ENCODE results near the gene CKLF. TPM values are rescaled to one million over a fixed set of nuclear protein-coding genes. Genes with fewer than 3 reads are reported as not detected.

Gene CKLF, protein sequence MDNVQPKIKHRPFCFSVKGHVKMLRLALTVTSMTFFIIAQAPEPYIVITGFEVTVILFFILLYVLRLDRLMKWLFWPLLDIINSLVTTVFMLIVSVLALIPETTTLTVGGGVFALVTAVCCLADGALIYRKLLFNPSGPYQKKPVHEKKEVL
- total RNA-seq (2021; fragmentation: NEBNext Ultra II Directional; extraction: Animal tissue kit (Norgen Biotek cat#: 25700)), result 10 to 100 TPM; 44.7 to 61.4 (median 56.8) TPM
- long read RNA-seq, transcript CKLF-203 (3 exons, 508 nt), result major isoform, 32 of 52 reads
- long read RNA-seq, transcript CKLF-201 (4 exons, 669 nt), result minor isoform, 16 of 52 reads
- long read RNA-seq, partial matches to known transcripts, result 0 of 52 reads
- long read RNA-seq, other reads (novel, unspliced or antisense), result 2 of 52 reads

DNA sequence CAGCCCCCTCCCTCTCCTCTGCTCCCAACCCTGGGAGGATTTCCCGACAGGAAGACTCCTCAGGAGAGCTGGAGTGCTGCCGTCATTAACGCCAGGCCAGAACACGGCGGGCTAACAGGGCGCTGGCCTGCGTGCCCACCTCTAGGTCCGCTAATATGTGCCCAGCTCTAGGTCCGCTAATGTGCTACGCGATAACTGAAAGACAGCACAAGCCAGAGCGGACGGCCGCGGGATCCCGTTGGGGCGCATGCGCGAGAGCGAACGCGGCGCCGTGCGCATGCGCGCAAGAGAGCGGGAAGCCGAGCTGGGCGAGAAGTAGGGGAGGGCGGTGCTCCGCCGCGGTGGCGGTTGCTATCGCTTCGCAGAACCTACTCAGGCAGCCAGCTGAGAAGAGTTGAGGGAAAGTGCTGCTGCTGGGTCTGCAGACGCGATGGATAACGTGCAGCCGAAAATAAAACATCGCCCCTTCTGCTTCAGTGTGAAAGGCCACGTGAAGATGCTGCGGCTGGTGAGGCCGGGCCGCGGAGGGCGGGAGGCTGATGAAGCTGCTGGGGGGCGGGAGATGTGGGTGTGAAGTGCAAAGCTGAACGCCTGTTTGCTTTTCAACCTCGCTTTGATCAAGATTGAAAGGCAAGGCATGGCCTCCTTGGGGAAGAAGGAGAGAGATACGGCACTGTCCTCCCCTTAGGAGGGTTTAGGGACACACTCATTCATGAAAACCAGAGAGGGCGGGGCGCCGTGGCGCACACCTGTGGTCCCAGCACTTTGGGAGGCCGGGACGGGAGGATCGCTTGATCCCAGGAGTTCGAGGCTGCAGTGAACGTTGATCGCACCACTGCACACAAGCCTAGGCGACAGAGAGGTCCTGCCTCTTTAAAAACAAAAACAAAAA is at the start of gene CKLF:
Gene CKLF (plus strand): TSS at position 291 of the 892 bp plus-strand sequence. CDS start 140 bp downstream, at position 431.
- peak; percentile 80 for DNase-seq
- Mint-ChIP-seq H3K4me1 (ENCODE audit: low read depth) (peaks cover 65% of the 10 kb centered on the region), H3K4me3 (peak within 1 kb of the TSS; percentile 96), H3K27ac (peak within 1 kb of the TSS; percentile 87), H3K27me3 (ENCODE audit: insufficient read depth) (peaks cover 4% of the 10 kb centered on the region; the same call in 1 of the 2 replicates), H3K9me3 (no peaks in the 10 kb centered on the region), H3K36me3 (ENCODE audit: low read depth) (peaks cover 26% of the 10 kb centered on the region)
- TF ChIP-seq, protein P1, sequence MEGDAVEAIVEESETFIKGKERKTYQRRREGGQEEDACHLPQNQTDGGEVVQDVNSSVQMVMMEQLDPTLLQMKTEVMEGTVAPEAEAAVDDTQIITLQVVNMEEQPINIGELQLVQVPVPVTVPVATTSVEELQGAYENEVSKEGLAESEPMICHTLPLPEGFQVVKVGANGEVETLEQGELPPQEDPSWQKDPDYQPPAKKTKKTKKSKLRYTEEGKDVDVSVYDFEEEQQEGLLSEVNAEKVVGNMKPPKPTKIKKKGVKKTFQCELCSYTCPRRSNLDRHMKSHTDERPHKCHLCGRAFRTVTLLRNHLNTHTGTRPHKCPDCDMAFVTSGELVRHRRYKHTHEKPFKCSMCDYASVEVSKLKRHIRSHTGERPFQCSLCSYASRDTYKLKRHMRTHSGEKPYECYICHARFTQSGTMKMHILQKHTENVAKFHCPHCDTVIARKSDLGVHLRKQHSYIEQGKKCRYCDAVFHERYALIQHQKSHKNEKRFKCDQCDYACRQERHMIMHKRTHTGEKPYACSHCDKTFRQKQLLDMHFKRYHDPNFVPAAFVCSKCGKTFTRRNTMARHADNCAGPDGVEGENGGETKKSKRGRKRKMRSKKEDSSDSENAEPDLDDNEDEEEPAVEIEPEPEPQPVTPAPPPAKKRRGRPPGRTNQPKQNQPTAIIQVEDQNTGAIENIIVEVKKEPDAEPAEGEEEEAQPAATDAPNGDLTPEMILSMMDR (IDR thresholded peaks at IDR 0.05), result no peak

DNA sequence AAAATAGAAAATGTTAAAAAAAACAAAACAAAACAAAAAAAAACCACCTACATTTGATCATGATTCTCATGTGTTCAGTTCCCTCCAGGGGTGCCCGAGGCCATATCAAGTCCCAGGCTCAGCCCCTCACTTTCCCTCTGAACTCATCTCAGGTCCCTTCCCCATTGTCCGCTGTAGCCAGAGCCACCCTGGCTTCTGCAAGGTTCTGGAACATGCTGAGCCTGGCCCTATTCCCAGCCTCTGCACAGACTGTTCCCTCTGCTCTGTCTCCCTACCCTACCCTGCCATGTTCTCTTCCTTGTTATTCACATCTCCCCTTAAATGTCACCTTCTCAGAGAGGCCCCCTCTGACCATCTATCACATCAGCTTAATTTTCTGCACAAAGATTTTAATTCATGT is 49.3 kb upstream of the CKLF start:
- peaks cover 8% of the 10 kb centered on the region; the same call in 1 of the 2 replicates for H3K36me3 Mint-ChIP-seq (ENCODE audit: low read depth)
- H3K4me3 Mint-ChIP-seq, result peak overlapping the region; percentile 41
- no peak for DNase-seq
- H3K27ac Mint-ChIP-seq, result peak overlapping the region; percentile 1; the same call in 1 of the 2 replicates
- H3K27me3 Mint-ChIP-seq (ENCODE audit: insufficient read depth), result peaks cover 7% of the 10 kb centered on the region
- H3K4me1 Mint-ChIP-seq (ENCODE audit: low read depth), result peaks cover 29% of the 10 kb centered on the region
- TF ChIP-seq, protein P1 (IDR thresholded peaks at IDR 0.05), result no peak
- no peaks in the 10 kb centered on the region for H3K9me3 Mint-ChIP-seq

DNA sequence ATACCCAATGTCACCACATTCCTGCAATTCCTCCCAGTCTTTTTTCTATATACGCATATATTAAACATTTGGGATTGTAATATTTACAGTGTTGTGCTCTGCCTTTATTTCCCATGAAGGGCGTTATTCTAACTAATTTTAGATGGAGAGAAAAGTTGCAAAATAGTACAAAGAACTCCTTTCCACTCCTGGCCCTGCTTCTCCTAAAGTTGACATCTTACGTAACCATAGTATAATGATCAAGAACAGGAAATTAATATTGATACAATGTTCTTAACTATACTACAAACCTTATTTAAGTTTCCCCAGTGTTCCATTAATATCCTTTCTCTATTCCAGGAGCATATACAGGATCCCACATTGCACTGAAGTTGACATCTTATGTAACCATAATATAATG is 48.8 kb upstream of the CKLF start:
- peaks cover 34% of the 10 kb centered on the region for H3K4me1 Mint-ChIP-seq (ENCODE audit: low read depth)

DNA sequence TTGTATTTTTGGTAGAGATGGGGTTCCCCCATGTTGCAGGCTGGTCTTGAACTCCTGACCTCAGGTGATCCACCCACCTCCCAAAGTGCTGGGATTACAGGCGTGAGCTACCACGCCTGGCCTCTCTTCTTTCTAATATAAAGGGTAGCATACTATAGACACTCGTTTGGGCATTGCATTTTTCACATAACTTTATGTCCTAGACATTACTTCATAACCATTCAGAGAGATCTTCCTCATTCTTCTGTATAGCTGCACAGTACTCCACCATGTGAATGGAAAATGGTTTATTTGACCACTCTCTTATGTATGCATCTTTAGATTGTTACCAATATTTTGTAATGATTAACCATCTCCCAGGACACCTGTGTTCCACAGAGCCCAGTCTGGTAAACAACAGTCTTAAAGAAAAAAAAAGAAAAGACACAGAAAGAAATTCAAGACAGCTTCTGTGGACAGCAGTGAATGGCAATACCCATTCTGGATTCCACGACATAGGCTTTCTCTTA is 44.6 kb upstream of the CKLF start:
- no peaks in the 10 kb centered on the region for H3K9me3 Mint-ChIP-seq
- no peak for DNase-seq
- no peak overlapping the region for H3K27ac Mint-ChIP-seq
- peaks cover 50% of the 10 kb centered on the region for H3K4me1 Mint-ChIP-seq (ENCODE audit: low read depth)
- no peak overlapping the region for H3K4me3 Mint-ChIP-seq
- TF ChIP-seq, protein P1 (IDR thresholded peaks at IDR 0.05), result no peak
- no peaks in the 10 kb centered on the region; the same call in none of the 2 replicates for H3K27me3 Mint-ChIP-seq (ENCODE audit: insufficient read depth)
- peaks cover 1% of the 10 kb centered on the region for H3K36me3 Mint-ChIP-seq (ENCODE audit: low read depth)

More for the DNA sequence above, 48.8 kb upstream of the CKLF start:
- H3K9me3 Mint-ChIP-seq, result no peaks in the 10 kb centered on the region
- TF ChIP-seq, protein P1 (IDR thresholded peaks at IDR 0.05), result no peak
- H3K4me3 Mint-ChIP-seq, result no peak overlapping the region; the same call in 1 of the 2 replicates
- no peak for DNase-seq
- H3K36me3 Mint-ChIP-seq (ENCODE audit: low read depth), result peaks cover 6% of the 10 kb centered on the region; the same call in 1 of the 2 replicates
- peaks cover 4% of the 10 kb centered on the region for H3K27me3 Mint-ChIP-seq (ENCODE audit: insufficient read depth)
- H3K27ac Mint-ChIP-seq, result no peak overlapping the region

DNA sequence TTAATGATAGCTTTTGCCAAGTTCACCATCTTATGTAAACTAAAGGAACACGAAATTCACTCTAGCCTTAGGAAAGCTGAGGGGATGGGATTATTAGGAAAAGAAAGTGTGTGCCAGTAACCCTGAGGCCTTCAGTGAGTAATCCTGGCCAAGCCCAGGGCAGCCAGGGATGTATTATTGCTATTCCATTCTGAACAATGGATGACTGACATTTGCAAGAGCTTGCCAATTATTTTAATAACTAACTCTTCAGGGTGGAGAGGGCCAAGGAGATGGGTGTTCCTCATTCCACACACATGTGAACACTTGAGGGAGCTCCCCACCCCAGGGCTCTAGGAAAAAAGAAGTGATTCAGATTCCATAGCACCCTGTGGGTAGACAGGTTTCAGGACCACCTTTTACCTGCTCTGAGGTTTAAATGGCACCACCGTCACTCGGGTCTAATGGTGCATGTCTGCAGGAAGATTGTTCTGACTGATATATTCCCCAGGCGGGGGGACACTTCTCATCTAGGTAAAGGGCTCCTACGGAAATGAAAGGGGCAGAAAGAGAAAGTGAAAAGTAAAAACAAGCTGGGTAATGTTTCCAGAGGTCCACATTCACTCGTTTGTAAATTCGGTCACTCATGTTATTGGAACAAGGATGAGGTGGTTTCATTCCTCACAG is 44.0 kb upstream of the CKLF start:
- Mint-ChIP-seq H3K27ac (peak overlapping the region; percentile 25; the same call in 1 of the 2 replicates), H3K36me3 (ENCODE audit: low read depth) (peaks cover 5% of the 10 kb centered on the region), H3K27me3 (ENCODE audit: insufficient read depth) (no peaks in the 10 kb centered on the region; the same call in none of the 2 replicates), H3K4me3 (no peak overlapping the region), H3K4me1 (ENCODE audit: low read depth) (peaks cover 50% of the 10 kb centered on the region), H3K9me3 (no peaks in the 10 kb centered on the region)
- TF ChIP-seq, protein P1 (IDR thresholded peaks at IDR 0.05), result no peak
- DNase-seq, result peak; percentile 38
